Peyer's patch (tissue), 4 donors: ENCODE data around the gene TMEM101.
"Not testable (repeated sequence)": the region's sequence is repeated elsewhere in the genome, so short reads cannot be mapped to it uniquely, and the experiment has no call there.

Experiments
- POLR2A ChIP-seq, 2 donors: fragments of 450-650 bp; IDR thresholded peaks; one replicate each; pipeline ENCODE4 v1.5.1; 2017; ENCODE audit warnings: antibody characterized with exemption in 2 of 2, mild to moderate bottlenecking in 2 of 2, moderate library complexity in 2 of 2
- TF ChIP-seq, protein P1 (sequence below), 6 experiments: fragments of 450-650 bp in 4 of 6; fragments of 200-600 bp in 2 of 6; sonication (generic) in 1 of 6; IDR thresholded peaks; one replicate each; pipeline ENCODE4 v1.5.1; 2017 to 2019; ENCODE audit warnings: antibody characterized with exemption in 6 of 6, mild to moderate bottlenecking in 3 of 6, moderate library complexity in 1 of 6

- not testable (repeated sequence) for TF ChIP-seq POLR2A (IDR thresholded peaks at IDR 0.05)
- TF ChIP-seq, protein P1, sequence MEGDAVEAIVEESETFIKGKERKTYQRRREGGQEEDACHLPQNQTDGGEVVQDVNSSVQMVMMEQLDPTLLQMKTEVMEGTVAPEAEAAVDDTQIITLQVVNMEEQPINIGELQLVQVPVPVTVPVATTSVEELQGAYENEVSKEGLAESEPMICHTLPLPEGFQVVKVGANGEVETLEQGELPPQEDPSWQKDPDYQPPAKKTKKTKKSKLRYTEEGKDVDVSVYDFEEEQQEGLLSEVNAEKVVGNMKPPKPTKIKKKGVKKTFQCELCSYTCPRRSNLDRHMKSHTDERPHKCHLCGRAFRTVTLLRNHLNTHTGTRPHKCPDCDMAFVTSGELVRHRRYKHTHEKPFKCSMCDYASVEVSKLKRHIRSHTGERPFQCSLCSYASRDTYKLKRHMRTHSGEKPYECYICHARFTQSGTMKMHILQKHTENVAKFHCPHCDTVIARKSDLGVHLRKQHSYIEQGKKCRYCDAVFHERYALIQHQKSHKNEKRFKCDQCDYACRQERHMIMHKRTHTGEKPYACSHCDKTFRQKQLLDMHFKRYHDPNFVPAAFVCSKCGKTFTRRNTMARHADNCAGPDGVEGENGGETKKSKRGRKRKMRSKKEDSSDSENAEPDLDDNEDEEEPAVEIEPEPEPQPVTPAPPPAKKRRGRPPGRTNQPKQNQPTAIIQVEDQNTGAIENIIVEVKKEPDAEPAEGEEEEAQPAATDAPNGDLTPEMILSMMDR (IDR thresholded peaks at IDR 0.05) = not testable (repeated sequence)
Observed at GRCh38 chr17:43971436-43971835, 43.3 kb downstream of the TMEM101 start.
